GM19035 (cell line): ENCODE data around the gene SETDB2.

Experiments
- ATAC-seq: cut with Tn5 transposase; IDR thresholded peaks from one replicate; pipeline ENCODE4 v1.9.1; 2021; ENCODE audit not compliant: unreplicated experiment

SETDB2 gene, protein sequence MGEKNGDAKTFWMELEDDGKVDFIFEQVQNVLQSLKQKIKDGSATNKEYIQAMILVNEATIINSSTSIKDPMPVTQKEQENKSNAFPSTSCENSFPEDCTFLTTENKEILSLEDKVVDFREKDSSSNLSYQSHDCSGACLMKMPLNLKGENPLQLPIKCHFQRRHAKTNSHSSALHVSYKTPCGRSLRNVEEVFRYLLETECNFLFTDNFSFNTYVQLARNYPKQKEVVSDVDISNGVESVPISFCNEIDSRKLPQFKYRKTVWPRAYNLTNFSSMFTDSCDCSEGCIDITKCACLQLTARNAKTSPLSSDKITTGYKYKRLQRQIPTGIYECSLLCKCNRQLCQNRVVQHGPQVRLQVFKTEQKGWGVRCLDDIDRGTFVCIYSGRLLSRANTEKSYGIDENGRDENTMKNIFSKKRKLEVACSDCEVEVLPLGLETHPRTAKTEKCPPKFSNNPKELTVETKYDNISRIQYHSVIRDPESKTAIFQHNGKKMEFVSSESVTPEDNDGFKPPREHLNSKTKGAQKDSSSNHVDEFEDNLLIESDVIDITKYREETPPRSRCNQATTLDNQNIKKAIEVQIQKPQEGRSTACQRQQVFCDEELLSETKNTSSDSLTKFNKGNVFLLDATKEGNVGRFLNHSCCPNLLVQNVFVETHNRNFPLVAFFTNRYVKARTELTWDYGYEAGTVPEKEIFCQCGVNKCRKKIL

DNA sequence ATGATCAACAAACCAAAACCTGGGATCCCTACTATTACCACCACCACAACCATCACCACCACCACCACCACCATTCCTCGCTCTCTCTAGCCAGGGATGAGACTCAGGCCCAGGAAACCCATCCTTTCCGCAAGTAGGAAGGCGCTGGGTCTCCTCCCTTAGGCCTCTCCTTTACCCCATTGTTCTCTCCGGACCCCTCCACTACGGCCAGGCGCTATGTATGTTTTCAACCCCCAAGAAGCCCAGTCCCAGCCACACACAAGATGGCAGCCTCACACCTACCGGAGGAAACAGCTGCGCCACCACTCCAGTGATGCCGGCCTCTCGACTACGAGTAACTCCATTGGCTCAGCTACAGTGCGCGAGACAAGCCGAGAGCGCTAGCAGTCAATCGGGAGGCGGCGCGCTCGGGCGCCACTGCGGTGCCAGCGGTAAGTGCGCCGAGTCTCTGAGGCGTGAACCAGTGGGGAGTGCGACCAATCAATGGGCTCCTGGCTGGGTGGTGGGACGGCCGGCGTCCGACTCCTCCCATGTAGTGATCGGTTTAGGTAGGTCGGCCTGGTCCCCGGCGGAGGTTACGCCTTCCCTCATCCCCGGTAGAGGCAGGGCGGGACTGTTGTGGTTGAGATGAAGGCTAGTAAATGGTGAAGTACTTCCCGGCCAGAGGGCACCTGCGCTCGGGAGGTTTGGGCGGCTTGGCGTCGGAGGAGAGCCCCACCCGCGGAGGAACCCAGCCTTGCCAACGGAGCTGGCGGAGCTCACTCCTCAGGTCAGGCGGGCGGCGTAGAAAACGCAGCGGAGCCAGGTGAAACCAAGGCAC lies at the start of gene SETDB2, which contains the start of gene CAB39L:
Gene SETDB2, plus strand, starts transcription at position 571 of the 820 bp plus-strand sequence. CDS start 7,620 bp downstream, outside the sequence.
Gene CAB39L, minus strand, starts transcription at position 361 of the 820 bp plus-strand sequence. CDS start 61,154 bp downstream, outside the sequence.
- ATAC-seq: peak; percentile 93

DNA sequence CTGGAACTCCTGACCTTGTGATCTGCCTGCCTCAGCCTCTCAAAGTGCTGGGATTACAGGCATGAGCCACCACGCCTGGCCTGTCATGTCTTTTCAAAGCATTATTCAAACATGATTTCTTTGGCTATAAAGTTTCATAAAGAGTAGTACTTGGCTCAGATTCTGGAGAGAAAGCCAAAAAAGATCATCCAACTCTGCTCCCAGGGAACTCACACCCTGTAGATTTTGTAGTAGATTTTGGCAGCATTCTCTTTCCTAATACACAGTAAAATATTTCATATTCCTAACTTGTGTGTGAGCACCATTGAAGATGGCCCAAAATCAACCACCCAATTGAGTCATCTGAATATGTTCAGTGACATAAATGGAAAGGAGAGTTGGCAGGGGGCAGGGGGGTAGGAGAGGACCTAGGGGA lies 48.6 kb upstream of the SETDB2 start:
- ATAC-seq: no peak

DNA sequence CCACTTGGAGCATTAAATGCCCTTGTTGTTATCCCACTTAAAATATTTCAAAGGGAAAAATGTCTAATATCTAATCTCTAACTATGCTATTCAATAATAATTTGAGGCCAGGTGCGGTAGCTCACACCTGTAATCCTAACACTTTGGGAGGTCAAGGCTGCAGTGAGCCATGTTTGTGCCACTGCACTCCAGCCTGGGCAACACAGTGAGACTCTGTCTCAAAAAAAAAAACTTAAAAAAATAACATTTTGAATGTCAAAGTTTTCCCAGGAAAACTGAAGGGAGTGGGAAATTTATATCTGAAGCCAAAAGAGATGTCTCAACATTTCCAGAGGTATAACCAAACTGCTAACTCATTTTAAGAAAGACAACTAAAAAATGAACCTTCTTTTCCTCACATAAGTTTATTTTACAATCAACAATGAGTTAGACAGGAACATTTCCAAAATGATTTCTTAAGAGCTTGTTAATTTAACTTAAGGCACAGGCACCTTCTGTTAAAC lies 48.1 kb upstream of the SETDB2 start:
- no peak for ATAC-seq

DNA sequence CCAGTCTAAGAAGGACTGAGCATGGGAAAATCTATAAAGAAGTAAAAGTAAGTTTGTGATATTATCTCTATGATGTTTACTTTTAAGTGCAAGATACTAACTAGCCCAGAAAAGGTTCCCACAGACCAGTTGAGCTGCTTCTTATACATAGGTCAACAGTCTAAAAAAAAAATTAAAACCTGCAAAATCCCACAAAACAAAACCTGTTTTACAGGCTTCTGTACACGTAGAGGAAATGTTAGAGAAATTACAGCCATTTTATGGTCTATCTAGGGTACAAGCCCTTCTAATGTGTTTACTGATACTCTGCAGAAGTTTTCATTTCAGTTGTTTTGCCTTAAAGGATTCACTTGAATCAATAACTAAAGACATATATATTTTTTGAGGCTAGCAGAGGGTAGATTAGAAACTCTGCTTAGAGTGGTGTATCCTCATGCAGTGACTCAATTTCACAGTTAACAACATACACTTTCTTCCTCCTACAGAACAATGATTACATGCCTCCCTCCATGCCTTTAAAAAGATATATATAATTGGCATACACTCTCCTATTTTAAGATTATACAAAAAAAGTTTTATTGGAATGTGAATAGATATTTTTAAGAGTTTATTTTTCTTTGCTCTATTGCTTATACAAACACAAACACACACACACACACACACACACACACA lies 44.1 kb upstream of the SETDB2 start:
- no peak for ATAC-seq

DNA sequence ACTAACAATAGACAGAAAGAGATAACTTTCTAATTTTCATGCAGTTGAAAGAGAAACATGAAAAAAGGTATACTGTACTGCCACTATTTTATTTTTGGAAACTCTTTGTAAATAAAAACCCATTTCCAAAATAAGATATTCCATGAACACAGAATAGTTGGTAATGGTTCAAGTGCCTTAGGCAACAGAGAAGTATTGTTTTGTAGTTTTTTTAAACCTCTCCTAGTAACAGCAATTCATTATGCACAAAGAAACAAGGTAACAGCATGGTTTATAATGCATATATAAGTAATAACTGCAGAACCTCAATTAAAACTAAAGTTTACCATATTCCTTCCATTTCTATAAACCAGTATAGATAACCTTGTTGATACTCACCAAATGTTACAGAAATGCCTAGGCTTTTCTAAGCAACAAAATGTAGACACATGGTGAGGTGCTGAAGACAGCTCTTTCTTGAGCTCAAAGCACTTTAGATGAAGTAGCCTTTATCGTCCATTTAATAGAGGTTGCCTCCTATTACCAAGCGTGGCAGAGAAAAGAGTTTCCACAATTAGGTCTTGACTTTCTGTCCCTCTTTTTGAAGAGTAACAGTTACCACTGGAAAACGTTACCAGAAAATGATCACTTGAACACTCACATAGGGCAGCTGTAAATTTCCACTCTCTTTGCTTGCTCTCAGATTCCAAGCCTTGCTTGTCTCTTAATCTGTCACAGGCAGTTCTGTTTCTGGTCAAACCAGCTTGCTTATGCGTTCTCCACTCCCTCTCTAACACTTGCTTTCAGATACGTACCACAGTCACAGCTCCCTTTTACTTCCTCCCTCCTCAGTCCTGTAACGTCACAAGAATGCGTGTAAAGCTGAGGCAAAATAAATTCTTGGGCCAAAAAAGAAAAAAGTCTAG lies 43.1 kb upstream of the SETDB2 start:
- ATAC-seq: peak; percentile 83

DNA sequence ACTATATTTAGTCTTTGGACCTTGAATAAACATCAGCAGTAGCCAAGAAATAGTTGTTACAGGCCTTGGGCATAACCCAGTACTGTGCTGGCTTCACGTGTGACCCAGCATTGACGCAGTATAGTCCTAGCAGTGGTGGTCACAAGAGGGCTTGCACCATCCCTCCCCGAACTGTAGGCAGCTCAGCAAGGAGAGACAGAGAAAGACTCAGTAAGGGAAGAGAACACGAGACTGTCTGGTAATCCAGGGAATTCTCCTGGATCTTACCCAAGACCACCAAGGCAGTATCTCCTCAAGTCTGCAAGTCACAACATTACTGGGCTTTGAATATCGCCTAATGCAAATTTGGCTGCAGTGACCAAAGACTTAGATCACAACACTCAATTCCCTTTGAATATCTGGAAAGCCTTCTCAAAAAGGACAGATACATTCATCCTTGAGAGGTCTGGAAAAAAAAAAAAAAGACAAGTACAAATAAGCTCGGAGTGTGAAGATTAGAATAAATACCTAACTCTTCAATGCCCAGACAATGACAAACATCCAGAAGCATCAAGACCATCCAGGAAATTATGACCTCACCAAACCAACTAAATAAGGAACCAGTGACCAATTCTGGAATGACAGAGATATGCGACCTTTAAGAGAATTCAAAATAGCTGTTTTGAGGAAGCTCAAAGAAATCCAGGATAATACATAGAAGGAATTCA lies 39.9 kb upstream of the SETDB2 start:
- ATAC-seq: no peak

DNA sequence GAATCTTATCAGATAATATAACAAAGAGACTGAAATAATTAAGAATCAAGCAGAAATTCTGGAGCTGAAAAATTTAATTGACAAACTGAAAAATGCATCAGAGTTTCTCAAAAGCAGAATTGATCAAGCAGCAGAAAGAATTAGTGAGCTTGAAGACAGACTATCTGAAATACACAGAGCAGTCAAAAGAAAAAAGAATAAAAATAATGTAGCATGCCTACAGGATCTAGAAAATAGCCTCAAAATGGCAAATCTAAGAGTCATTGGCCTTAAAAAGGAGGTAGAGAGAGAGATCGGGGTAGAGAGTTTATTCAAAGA lies 39.4 kb upstream of the SETDB2 start:
- no peak for ATAC-seq

DNA sequence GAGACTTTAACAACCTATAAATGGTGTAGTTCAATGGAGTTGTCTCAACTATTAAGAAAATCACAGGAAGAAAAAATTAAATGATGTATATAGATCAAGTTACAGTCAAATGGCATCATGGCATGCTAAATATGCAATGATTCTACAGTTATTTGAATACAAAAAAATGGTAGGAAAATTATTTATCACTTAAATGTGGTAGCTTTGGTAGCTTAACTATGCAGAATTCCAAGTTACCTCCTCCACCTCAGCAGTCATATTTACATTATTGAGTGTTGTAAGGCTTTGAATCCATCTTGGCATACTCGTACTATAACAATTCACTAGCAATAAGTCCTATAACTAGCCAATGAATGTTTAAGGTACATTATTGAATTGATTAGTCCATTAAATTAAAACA lies 37.0 kb upstream of the SETDB2 start:
- no peak for ATAC-seq

DNA sequence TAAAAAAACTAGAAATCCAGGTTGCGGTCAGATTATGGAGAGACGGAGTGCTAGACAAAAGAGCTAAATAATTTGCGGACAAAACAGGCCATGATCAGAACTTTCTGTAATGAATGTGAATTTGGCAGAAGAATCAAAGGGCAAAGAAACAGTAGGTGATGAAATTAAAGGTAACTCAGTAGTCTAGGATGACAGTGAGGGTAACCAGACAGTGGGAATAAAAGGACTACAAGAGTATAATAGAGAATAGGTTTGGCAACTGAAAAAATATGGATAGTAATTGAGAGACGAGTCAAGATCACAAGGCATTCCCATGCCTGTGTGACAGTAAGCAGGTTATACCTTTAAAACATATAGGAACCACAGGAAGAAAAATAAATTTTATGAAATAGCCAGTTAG lies 36.1 kb upstream of the SETDB2 start:
- no peak for ATAC-seq

DNA sequence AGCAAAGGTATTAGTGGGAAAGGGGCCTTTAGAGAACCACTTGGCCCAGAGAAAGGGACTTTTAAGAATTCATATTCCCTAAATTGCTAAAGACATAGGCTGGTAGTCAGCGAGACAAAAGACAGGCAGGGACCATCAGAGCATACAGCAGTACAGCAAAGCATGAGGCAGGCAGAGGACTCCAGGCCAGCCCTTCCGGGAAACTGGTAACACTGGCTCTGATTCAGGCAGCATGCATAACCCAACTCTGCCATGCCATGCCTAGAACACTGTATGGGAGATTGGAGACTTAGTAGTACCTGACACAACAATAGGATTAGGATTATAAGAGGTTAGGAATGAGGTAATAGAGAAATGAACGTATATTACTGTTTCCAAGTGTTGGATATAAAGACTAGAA lies 35.1 kb upstream of the SETDB2 start:
- ATAC-seq: no peak

DNA sequence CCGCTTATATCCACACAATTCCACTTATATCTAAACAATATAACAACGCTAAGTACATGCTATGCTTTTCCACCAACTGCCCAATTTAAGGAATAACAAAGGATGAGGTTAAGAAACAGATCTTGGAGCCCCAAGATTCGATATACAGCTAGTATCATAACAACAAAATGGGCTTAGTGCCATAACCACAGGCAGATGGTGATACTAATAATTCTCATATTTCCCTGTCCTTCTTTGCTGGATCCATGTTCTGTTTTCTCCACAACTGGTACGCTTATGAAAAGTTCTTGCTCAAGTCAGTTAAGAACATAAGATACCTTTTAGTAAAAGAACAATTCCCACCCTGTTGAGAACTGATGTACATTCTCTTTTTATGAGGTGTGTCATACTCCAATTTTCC lies 34.1 kb upstream of the SETDB2 start:
- no peak for ATAC-seq

DNA sequence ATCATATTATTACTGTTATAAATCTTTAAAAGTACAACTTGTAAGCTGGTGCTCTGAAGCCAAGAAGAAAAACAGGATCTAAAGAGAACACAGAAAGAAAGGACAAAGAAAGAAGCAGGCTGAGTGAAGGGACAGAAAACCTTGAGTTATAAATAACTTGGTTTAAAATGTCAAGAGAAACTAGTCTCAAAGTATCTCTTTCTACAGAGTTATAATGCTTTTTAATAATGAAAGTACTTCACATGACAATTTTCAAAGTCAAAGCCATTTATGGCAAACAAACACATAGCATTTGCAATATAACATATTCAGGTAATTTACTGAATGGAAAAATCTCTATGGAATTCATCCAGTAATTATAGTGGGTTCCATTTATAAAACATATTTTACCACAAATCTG lies 33.6 kb upstream of the SETDB2 start:
- no peak for ATAC-seq

DNA sequence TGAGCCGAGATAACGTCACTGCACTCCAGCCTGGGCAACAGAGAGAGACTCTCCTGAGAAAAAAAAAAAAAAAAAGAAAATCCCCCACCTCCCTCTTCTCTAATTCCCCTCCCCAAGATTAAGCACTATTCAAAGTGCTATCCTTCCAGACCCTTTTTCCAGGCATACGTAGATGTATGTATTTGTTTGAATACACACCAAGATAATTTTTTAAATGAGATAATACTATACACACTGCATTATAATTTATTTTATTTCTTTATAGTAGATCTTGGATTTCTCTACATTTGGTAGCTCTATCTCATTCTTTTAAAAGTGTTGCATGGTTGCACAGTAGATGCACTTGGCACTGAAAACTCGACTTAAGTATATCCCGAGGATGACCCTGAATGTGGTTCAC lies 32.7 kb upstream of the SETDB2 start:
- no peak for ATAC-seq

DNA sequence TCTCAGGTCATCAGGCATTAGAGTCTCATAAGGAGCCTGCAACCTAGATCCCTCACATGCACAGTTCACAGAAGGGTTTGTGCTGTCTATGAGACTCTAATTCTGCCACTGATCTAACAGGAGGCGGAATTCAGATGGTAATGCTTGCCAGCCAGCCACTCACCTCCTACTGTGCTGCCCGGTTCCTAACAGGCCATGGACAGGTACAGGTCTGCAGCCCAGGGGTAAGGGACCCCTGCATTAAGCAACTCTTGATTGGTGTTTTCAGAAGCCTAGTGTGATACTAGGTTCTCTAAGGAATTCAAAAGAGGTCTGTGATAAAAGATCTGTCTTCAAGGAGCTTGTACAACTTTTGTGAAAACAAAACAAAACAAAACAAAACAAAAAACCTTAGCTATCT lies 31.3 kb upstream of the SETDB2 start:
- ATAC-seq: no peak

DNA sequence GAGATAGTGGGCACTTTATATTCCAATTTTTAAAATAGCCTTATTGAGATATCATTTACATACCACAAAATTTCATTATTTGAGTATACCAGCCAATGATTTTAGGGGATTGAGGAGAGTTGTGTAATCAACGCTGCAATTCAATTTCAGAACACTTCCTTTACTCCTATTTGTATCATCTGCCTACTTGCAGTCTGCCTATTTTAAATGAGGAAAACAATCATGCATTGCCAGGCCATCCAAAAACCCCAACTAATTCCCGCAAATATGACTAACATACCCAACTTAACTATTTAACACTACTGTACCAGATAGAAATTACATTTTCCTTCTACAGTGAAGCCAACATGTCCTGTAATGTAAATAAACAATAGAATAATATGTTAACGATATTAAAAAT lies 26.9 kb upstream of the SETDB2 start:
- ATAC-seq: no peak

DNA sequence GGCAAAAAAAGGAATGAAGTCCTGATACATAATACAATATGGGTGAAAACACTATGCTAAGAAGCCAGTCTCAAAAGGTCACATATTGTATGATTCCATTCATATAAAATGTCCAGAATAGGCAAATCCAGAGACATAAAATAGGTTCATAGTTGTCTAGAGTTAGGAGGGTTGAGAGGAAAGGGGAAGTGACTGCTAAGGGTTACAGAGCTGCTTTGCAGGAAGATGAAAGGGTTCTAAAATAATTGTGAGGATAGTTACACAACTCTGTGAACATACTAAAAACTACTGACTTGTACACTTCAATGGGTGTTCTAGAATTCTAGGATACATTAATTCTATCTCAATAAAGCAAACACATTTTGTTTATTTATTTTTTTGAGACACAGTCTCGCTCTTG lies 25.9 kb upstream of the SETDB2 start:
- ATAC-seq: no peak

DNA sequence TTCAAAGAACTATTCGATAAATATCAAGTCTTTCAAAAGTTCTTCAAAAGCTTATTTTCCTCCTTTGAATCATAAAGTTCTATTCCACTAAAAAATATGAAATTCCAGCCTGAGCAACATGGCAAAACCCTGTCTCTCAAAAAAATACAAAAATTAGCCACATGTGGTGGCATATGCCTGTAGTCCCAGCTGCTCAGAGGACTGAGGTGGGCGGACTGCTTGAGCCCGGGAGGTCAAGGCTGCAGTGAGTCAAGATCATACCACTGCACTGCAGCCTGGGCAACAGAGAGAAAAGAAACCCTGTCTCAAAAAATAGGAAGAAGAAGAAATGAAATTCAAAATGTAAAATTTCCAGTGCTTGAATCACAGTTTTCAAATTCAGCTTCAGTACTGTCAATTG lies 24.8 kb upstream of the SETDB2 start:
- no peak for ATAC-seq

DNA sequence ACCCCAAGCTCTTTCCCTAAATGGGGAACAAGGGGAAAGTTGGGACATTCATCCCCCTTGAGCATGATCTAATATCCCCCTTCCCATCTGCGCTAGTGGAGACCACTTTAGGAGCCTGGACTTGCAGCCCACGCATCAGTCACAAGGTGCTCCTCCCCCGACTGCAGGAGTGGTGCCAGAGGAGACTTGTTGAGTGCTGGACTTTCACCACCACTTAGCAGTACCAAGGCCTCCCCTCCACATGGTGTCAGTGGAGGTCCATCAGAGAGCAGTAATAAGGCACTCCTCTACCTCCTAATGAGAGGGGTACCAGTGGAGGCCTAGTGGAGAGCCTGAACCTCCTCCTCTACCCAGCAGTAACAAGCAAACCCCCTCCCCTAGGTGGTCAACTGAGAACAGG lies 22.7 kb upstream of the SETDB2 start:
- peak; percentile 83 for ATAC-seq

DNA sequence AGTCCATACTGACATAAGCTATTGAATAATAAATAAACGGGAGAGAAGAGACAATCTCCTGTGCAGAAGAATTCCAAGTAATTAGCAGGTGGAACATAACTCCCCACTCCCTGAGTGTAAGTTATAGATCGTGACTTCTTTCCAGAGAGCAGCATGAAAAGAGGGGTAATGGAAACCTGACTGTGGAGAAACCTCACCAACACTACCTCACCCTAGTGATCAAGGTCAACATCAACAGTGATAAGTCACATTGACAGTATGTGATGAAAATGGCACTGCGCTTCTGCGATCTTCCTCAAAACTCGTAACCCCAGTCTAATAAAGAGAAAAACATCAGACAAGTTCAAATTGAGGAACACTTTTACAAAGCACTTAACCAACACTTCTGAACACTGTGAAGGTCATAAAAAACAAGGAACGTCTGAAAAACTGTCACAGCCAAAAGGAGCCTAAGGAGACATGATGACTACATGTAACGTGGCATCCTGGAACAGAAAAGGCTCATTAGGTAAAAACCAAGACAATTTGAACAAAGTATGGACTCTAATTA lies 20.0 kb upstream of the SETDB2 start:
- ATAC-seq: no peak
